Fibroblast of skin of abdomen (primary cell): ENCODE results near the gene TUBD1.
"Not testable (repeated sequence)": the region's sequence is repeated elsewhere in the genome, so short reads cannot be mapped to it uniquely, and the experiment has no call there.

Experiments
- DNase-seq: peaks from one replicate; pipeline ENCODE4 v3.0.0-alpha.2; 2013

Gene TUBD1

GRCh38 chr17:59844884-59845594 lies 47.7 kb downstream of the TUBD1 start:
- peak; percentile 56 for DNase-seq

GRCh38 chr17:59842901-59843652 lies 49.7 kb downstream of the TUBD1 start:
- DNase-seq = peak; percentile 98

DNA sequence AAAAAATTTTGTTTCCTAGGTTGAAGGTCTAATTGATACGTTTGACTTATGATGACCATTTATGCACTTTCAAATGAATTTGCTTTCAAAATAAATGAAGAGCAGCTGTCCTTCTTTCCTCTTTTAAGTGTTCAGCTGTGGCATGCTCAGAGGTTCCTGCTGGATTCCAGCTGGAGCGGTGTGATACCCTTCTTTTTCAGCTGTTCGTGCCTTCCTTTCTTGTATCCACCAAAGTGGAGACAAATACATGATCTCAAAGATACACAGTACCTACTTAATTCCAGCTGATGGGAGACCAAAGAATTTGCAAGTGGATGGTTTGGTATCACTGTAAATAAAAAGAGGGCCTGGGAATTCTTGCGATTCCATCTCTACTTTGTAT lies 50.9 kb downstream of the TUBD1 start:
- DNase-seq = not testable (repeated sequence)

GRCh38 chr17:59841091-59841881 lies 51.5 kb downstream of the TUBD1 start:
- DNase-seq = peak; percentile 64

DNA sequence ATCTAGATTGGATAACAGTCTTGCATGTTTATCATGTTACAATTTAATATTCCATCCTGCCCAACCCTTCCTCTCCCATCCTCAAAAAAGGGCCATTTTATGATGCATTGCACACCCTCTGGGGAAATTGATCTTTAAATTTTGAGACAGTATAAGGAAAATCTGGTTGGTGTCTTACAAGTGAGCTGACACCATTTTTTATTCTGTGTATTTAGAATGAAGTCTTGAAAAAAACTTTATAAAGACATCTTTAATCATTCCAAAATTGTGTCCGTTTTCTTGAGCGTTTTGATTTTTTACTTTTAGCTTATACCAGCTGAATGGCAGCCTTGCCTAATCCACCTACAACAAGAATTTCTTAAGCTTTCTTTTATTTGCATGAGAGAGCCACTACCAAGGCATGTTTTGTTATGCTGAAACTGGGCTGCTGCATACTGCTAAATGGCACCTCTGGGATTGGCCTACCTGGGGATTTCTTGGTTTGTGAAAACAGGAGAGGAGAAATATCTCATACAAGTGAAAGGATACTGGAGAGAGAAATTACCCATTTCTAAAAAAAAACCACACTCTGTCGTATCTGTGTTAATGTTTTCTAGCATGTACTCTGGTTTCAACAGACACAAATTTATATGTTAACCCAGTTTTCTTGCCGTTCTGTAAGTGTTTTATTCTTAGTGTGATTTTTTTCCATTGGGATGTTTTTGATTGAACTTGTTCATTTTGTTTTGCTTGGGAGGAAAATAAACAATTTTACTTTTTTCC lies 52.2 kb downstream of the TUBD1 start:
- DNase-seq = no peak

GRCh38 chr17:59839651-59840328 lies 53.0 kb downstream of the TUBD1 start:
- peak; percentile 56 for DNase-seq

- peak; percentile 64 for DNase-seq
Measured at GRCh38 chr17:59838052-59838916, 54.5 kb downstream of the TUBD1 start.

GRCh38 chr17:59837308-59838051 lies 55.3 kb downstream of the TUBD1 start:
- peak; percentile 100 for DNase-seq

DNA sequence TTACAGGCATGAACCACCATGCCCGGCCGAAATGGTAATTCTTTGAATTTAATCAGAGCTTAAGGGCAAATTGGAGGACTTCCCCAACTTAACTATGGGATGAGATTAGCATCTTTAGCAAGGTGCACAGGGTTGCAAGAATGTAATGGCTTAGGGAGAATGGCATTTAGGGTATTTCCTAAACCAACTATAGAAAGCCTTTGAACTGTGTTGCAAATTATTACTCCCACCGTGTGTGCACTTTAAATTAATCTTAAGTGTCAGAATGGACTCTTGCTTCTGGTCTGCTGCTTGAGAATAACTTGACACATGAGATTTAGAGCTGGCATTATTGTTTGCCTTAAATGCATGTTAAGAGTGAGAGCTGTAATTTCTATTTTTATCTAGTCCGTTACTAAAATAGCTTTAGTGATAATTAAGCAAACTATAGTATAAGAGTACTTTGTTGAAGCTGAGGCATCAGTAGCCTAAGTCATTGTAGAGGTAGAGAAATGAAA lies 59.8 kb downstream of the TUBD1 start:
- peak; percentile 72 for DNase-seq

- no peak for DNase-seq
Measured at GRCh38 chr17:59830846-59831486, 61.8 kb downstream of the TUBD1 start.

DNA sequence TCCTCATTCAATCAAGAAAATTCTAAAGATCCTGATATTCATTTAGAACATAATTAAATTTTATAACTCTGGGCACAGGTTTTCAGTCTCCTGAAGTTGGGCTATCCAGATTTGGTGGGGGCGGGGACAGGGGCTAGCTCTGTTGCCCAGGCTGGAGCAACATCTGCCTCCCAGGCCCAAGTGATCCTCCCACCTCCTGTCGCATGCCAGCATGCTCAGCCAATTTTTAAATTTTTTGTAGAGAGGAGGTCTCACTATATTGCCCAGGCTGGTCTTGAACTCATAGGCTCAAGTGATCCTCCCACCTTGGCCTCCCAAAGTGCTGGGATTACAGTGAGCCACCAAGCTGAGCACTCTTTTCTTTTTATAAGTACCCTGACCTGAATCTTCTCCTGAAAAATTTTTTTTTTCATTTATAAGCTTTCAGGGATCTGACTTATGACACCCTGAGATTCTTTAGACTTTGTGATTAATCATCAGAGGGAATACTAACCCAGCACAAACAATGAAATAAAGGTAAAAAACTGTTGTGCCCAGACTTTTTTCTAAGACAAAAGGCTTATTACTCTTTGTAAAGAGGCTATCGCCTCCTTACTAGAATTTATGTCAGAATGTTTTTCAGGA lies 62.6 kb downstream of the TUBD1 start:
- peak; percentile 79 for DNase-seq

DNA sequence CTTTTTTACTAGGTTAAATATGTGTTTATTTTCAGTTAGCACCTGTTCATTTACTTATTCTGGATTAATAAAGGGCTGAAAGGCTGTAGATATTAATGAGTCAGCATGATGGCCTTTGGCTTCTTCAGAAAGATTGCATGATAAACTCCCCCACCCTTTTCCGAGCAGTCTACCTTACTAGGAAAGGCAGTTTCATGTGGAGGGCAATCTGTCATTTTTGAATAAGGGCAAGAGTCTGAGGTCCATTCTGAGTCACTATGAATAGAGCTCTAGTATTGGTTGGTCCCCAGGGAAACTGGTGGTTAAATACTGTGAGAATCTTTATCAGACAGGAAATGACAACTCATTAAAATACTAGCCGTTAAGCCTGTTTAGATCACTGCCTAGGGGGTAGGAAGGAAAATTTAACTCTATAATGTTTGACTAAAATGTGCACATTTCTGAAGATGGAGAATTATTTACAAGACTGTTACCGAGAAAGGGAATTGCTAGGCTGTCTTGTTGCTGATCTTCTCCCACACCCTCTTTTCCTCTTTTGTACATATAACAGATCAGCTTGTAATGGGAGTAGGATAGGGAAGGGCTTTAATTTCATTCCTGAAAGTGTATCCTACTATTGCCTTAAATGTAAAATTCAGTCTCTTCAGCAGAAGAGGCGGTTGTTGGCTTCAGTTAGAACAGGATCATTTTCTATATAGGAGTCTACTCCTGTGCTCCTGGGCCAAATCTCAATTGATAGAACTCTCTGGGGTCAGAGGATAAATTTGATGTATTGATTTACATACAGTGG lies 63.3 kb downstream of the TUBD1 start:
- peak; percentile 99 for DNase-seq

- not testable (repeated sequence) for DNase-seq
Measured at GRCh38 chr17:59828819-59829216, 63.9 kb downstream of the TUBD1 start.

- DNase-seq = no peak
Measured at GRCh38 chr17:59828478-59828760, 64.3 kb downstream of the TUBD1 start.

GRCh38 chr17:59827721-59828477 lies 64.8 kb downstream of the TUBD1 start:
- DNase-seq = no peak

DNA sequence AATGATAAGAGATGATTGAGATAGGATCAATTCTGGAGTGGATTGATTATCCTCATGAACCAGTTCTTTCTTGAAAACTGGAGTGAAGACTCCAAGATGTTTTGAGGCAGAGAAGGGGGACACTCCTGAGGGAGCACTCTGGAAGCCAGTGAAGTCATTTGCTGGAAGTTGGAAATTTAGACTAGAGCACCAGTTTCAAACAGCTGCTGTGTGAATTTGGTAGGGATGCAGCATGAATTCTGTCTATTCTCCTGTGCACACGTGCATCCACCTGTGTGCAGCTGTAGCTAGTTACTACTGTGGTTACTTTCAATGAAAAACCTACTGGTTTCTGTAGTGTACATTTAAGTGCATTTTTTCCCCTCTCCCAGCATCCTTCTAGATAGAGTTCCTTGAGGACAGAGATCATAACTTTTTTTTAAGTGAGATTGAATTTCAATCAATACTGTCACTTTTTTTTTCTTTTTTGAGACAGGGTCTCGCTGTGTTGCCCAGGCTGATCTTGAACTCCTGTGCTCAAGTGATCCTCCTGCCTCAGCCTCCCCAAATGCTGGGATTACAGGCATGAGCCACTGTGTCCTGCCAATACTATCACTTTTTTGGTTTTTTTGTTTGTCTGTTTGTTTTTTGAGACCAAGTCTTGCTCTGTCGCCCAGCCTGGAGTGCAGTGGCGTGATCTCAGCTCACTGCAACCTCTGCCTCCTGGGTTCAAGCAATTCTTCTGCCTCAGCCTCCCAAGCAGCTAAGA lies 65.9 kb downstream of the TUBD1 start:
- no peak for DNase-seq
